Measurements from ENCODE around the gene ABCC4. TPM values are rescaled to one million over a fixed set of nuclear protein-coding genes. Genes with fewer than 3 reads are reported as not detected.

Gene ABCC4
- total RNA-seq, 1 experiment from 2014 or later = 26.3 TPM

DNA sequence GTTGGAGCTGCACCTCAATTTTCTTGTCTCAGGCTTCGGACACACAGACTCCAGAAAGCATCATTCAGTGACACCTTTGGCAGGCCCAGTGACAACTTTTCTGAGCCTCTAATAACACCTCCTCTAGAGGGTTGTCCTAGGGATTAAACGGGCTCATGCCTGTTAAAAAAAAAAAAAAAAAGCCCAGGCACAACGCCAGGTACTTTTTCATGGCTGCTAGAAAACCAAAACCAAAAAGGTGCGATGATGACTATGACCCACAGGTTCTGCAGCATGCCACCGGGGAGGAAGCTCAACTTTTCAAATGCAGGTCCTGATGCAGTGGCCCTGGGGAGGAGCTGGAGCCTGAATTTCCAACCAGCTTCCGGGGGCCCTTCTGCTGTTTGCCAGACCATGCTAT, 184.2 kb downstream of the ABCC4 start:
- POLR2A ChIA-PET = no interaction called here

More for the DNA sequence above, 184.2 kb downstream of the ABCC4 start:
- Histone ChIP-seq H3K9me3 (ENCODE audit: control insufficient read depth in 1 of 2, insufficient read depth in 1 of 2, low read depth in 1 of 2, low read length in 2 of 2) (no peaks in the 10 kb centered on the region), H2AFZ (ENCODE audit: low read depth, low read length, poor library complexity, severe bottlenecking) (no peak overlapping the region), H3K4me3 (replicated peaks in 1 of 2; ENCODE audit: low read depth in 1 of 2, low read length in 2 of 2) (no peak overlapping the region), H3K27me3 (ENCODE audit: insufficient read depth, low read length) (no peaks in the 10 kb centered on the region), H3K36me3 (ENCODE audit: control insufficient read depth in 1 of 2, insufficient read depth in 2 of 2, low read length in 2 of 2) (no peaks in the 10 kb centered on the region; a peak in 1 of 4 replicates), H4K20me1 (ENCODE audit: insufficient read depth) (no peaks in the 10 kb centered on the region), H3K79me2 (ENCODE audit: insufficient read depth, low read length) (no peaks in the 10 kb centered on the region), H3K27ac (ENCODE audit: low read depth, low read length) (no peak overlapping the region), H3K9me2 (ENCODE audit: insufficient read depth) (no peaks in the 10 kb centered on the region), H3K4me1 (ENCODE audit: control insufficient read depth in 1 of 2, insufficient read depth in 2 of 2, low read length in 2 of 2) (no peaks in the 10 kb centered on the region), H3K4me2 (ENCODE audit: low read length) (no peak overlapping the region), H3K9ac (ENCODE audit: low read length) (no peak overlapping the region)
- ATAC-seq (no peak), DNase-seq (ENCODE audit: low read depth, low spot score) (no peak)
- intact Hi-C loops (cut with micrococcal nuclease) = no loop called here
- RAD21 ChIA-PET (ENCODE audit: low non-redundant PET in 1 of 2, low total read pairs in 2 of 2, uncharacterized antibody in 2 of 2, unreplicated experiment in 2 of 2) = no interaction called here
- BruUV-seq (replicated peaks) = no TSS peak
- CTCF ChIA-PET = no interaction called here
- no peak for TF ChIP-seq RAD21 (IDR thresholded peaks at IDR 0.05; ENCODE audit: low read depth)
- TF ChIP-seq EZH2 (IDR thresholded peaks at IDR 0.05) = no peak
- TF ChIP-seq CEBPB (IDR thresholded peaks at IDR 0.05; ENCODE audit: low read depth) = no peak
- TF ChIP-seq POLR2AphosphoS5 (IDR thresholded peaks at IDR 0.05; ENCODE audit: low read depth, low read length) = no peak
- no peak for TF ChIP-seq EGR1 (IDR thresholded peaks at IDR 0.05; ENCODE audit: low read depth)
- TF ChIP-seq, protein P1, sequence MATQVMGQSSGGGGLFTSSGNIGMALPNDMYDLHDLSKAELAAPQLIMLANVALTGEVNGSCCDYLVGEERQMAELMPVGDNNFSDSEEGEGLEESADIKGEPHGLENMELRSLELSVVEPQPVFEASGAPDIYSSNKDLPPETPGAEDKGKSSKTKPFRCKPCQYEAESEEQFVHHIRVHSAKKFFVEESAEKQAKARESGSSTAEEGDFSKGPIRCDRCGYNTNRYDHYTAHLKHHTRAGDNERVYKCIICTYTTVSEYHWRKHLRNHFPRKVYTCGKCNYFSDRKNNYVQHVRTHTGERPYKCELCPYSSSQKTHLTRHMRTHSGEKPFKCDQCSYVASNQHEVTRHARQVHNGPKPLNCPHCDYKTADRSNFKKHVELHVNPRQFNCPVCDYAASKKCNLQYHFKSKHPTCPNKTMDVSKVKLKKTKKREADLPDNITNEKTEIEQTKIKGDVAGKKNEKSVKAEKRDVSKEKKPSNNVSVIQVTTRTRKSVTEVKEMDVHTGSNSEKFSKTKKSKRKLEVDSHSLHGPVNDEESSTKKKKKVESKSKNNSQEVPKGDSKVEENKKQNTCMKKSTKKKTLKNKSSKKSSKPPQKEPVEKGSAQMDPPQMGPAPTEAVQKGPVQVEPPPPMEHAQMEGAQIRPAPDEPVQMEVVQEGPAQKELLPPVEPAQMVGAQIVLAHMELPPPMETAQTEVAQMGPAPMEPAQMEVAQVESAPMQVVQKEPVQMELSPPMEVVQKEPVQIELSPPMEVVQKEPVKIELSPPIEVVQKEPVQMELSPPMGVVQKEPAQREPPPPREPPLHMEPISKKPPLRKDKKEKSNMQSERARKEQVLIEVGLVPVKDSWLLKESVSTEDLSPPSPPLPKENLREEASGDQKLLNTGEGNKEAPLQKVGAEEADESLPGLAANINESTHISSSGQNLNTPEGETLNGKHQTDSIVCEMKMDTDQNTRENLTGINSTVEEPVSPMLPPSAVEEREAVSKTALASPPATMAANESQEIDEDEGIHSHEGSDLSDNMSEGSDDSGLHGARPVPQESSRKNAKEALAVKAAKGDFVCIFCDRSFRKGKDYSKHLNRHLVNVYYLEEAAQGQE (IDR thresholded peaks at IDR 0.05; ENCODE audit: low read depth) = no peak
- no peak for TF ChIP-seq SRF (IDR thresholded peaks at IDR 0.05; ENCODE audit: low read depth)
- no peak for TF ChIP-seq ZFX (IDR thresholded peaks at IDR 0.05)
- TF ChIP-seq, protein P2, sequence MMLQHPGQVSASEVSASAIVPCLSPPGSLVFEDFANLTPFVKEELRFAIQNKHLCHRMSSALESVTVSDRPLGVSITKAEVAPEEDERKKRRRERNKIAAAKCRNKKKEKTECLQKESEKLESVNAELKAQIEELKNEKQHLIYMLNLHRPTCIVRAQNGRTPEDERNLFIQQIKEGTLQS (IDR thresholded peaks at IDR 0.05) = no peak
- TF ChIP-seq CBX3 (IDR thresholded peaks at IDR 0.05; ENCODE audit: low read depth) = no peak
- no peak for TF ChIP-seq ELF1 (IDR thresholded peaks at IDR 0.05; ENCODE audit: borderline replicate concordance, low read depth)
- TF ChIP-seq YY1 (IDR thresholded peaks at IDR 0.05; ENCODE audit: extremely low read depth, insufficient replicate concordance, low read depth, low read length) = no peak
